ENCODE results near the gene MAP3K14. TPM values are rescaled to one million over a fixed set of nuclear protein-coding genes. Genes with fewer than 3 reads are reported as not detected.
A peak's percentile ranks its signal among the peaks of the same experiment; 100 is the strongest.

Gene MAP3K14
- total RNA-seq, 1 experiment from 2014 or later, result 7.8 TPM

DNA sequence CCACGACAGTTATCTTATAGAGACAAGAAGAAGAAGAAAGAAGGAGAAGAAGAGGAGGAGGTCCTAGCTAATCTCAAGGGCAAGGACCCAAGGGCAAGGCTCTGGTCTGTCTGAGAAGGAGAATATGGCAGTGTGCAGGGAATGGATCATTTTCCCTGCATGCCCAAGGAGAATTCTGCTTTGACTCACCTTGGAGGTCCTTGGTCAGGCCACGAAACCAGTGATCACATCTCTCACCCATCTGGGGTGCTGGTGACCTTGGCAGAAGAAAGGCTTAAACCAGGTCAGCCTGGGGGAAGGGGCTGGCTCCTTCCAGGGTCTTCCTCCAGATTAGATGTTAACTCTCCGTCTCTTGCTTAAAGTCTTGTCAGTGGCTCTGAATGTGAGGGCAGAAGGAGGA, 96.7 kb downstream of the MAP3K14 start:
- no peak overlapping the region for H4K91ac ChIP-seq (ENCODE audit: insufficient read length, low read depth, low read length)
- H3K27ac Mint-ChIP-seq, result no peak overlapping the region
- no peak overlapping the region for H2BK5ac ChIP-seq (ENCODE audit: insufficient read length, low read length)
- H4K5ac ChIP-seq (ENCODE audit: insufficient read length, low read depth, low read length), result no peak overlapping the region
- H2BK20ac ChIP-seq (ENCODE audit: low read depth, low read length, poor library complexity, severe bottlenecking), result no peak overlapping the region
- no peaks in the 10 kb centered on the region for H3K36me3 Mint-ChIP-seq (ENCODE audit: insufficient read depth in 1 of 3, low read depth in 3 of 3)
- no peak overlapping the region for H2AK5ac ChIP-seq (ENCODE audit: insufficient read length, low read length)
- H3K23me2 ChIP-seq (ENCODE audit: insufficient read length, low read depth, low read length, poor library complexity, severe bottlenecking), result peaks cover 10% of the 10 kb centered on the region
- no peak overlapping the region for H2BK15ac ChIP-seq (ENCODE audit: low read depth, low read length)
- no peaks in the 10 kb centered on the region; a peak in 1 of 5 replicates for H3K9me3 Mint-ChIP-seq
- no peaks in the 10 kb centered on the region for H4K20me1 ChIP-seq (ENCODE audit: control insufficient read depth, insufficient read depth, insufficient read length)
- H3T11ph ChIP-seq (ENCODE audit: low read length), result no peak overlapping the region
- H3K79me2 ChIP-seq (ENCODE audit: insufficient read depth, low read length), result no peaks in the 10 kb centered on the region
- H3K27me3 Mint-ChIP-seq (ENCODE audit: low read depth), result peaks cover 69% of the 10 kb centered on the region
- no CpG with 5 or more reads among the region's 3 CpGs for WGBS (ENCODE audit: extremely low coverage, insufficient read length, low lambda C conversion rate)
- no peak for DNase-seq
- H2BK120ac ChIP-seq (ENCODE audit: low read depth, low read length, poor library complexity, severe bottlenecking), result no peak overlapping the region
- H3K23ac ChIP-seq (ENCODE audit: insufficient read length, low read depth, low read length), result no peak overlapping the region
- H3K18ac ChIP-seq (ENCODE audit: insufficient read length, low read depth, low read length), result no peak overlapping the region
- no peak overlapping the region for H2AFZ ChIP-seq (ENCODE audit: low read length)
- H3K4ac ChIP-seq (ENCODE audit: low read depth, low read length), result no peak overlapping the region
- H3K9me3 ChIP-seq (ENCODE audit: control insufficient read depth, low read depth, low read length), result no peaks in the 10 kb centered on the region
- H3K14ac ChIP-seq (ENCODE audit: insufficient read depth, low read length), result no peak overlapping the region
- H3K4me1 Mint-ChIP-seq, result peaks cover 10 to 21% of the 10 kb centered on the region in 2 experiments
- H3K4me3 Mint-ChIP-seq, result peak overlapping the region in 1 of 2 experiments; percentile 78; a peak in 2 of 5 replicates
- H3K56ac ChIP-seq (ENCODE audit: insufficient read length, low read depth, low read length), result no peak overlapping the region
- H3K9ac ChIP-seq (ENCODE audit: extremely low read depth, insufficient read length, low read length), result no peak overlapping the region
- no peak overlapping the region for H3K27ac ChIP-seq (ENCODE audit: insufficient read length, low read depth, low read length)
- peaks cover 13% of the 10 kb centered on the region for H3K27me3 ChIP-seq (ENCODE audit: insufficient read depth, low read length)
- no peaks in the 10 kb centered on the region for H3K4me1 ChIP-seq (ENCODE audit: insufficient read depth, low read length)
- H3K4me2 ChIP-seq (ENCODE audit: insufficient read depth, insufficient read length, low read length), result no peak overlapping the region
- H2BK12ac ChIP-seq (ENCODE audit: insufficient read length, low read depth, low read length), result no peak overlapping the region
- H4K8ac ChIP-seq (replicated peaks; ENCODE audit: insufficient read length, low read depth, low read length), result no peak overlapping the region
- H3K79me1 ChIP-seq (ENCODE audit: insufficient read depth, low read depth, low read length, poor library complexity, severe bottlenecking), result no peaks in the 10 kb centered on the region
- TF ChIP-seq, protein P1, sequence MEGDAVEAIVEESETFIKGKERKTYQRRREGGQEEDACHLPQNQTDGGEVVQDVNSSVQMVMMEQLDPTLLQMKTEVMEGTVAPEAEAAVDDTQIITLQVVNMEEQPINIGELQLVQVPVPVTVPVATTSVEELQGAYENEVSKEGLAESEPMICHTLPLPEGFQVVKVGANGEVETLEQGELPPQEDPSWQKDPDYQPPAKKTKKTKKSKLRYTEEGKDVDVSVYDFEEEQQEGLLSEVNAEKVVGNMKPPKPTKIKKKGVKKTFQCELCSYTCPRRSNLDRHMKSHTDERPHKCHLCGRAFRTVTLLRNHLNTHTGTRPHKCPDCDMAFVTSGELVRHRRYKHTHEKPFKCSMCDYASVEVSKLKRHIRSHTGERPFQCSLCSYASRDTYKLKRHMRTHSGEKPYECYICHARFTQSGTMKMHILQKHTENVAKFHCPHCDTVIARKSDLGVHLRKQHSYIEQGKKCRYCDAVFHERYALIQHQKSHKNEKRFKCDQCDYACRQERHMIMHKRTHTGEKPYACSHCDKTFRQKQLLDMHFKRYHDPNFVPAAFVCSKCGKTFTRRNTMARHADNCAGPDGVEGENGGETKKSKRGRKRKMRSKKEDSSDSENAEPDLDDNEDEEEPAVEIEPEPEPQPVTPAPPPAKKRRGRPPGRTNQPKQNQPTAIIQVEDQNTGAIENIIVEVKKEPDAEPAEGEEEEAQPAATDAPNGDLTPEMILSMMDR (conservative IDR thresholded peaks at IDR 0.05), result no peak
